ENCODE results near the gene ZNF521.

ZNF521 gene

DNA sequence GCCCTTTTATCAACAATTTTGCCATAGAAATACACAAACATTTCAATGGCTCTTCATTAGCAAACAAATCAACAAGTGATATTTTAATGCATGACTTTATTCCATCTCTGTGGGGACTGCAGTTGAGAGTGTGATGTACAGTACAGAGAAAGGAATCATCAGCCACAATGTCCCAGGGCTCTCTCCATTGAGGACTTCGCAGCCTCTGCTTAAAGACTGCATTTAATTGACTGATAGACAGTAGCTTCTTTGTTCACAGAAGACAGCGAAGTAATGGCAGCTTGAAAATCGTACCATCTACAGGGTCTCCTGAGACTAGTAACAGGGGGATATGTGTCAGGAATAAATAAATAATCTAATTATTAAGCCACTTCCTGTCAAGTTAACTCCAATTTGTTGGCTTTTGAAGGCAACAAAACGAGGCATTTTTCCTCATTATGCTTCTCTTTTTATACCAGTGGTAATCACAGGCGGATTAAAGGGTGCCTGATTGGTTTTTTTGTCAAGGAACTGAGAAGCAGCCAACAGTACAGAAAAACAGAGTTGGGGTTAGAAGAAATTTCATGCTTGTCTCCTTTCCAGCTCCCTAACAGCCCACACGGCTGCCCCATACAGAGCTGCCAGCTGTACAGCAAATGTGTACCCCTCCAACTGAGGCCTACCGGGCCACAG lies 164.3 kb downstream of the ZNF521 start:
- Histone ChIP-seq H3K9me3 (ENCODE audit: control insufficient read depth, insufficient read depth, low read length) (no peaks in the 10 kb centered on the region), H3K4me1 (ENCODE audit: control insufficient read depth, insufficient read depth, low read length) (no peaks in the 10 kb centered on the region), H3K36me3 (ENCODE audit: control insufficient read depth, insufficient read depth, low read length) (no peaks in the 10 kb centered on the region), H3K27ac (ENCODE audit: low read length) (no peak overlapping the region), H3K27me3 (ENCODE audit: control insufficient read depth, insufficient read depth, low read length) (no peaks in the 10 kb centered on the region), H3K4me3 (ENCODE audit: low read length) (no peak overlapping the region)
- no peak for DNase-seq (ENCODE audit: low read depth, low spot score)
- no CpG with 5 or more reads among the region's 7 CpGs for WGBS (ENCODE audit: insufficient coverage, insufficient read length)

DNA sequence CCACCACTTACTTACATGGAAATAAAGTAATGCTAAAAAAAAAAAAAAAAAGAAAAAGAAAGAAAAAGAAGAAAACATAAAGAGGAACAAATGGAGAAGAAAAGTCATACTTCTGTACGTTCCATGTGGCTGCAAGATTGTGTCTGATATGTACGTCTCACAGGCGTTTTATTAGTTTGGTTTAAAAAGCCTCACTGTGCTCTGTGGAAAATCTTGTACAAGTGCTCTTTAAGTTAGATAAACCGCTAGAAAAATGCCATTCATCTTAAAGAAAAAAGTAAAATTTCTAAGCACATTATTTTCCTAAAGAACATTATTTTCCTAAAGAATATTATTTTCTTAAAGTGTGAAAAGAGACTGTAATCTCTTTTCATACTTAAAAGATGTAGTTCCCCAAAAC lies 165.1 kb downstream of the ZNF521 start:
- Histone ChIP-seq H3K9me3 (ENCODE audit: control insufficient read depth, insufficient read depth, low read length) (no peaks in the 10 kb centered on the region), H3K27ac (ENCODE audit: low read length) (no peak overlapping the region), H3K36me3 (ENCODE audit: control insufficient read depth, insufficient read depth, low read length) (no peaks in the 10 kb centered on the region), H3K4me3 (ENCODE audit: low read length) (no peak overlapping the region), H3K4me1 (ENCODE audit: control insufficient read depth, insufficient read depth, low read length) (no peaks in the 10 kb centered on the region), H3K27me3 (ENCODE audit: control insufficient read depth, insufficient read depth, low read length) (no peaks in the 10 kb centered on the region)
- DNase-seq (ENCODE audit: low read depth, low spot score), result no peak
- no CpG with 5 or more reads among the region's 4 CpGs for WGBS (ENCODE audit: insufficient coverage, insufficient read length)

- Histone ChIP-seq H3K27ac (ENCODE audit: low read length) (no peak overlapping the region), H3K4me1 (ENCODE audit: control insufficient read depth, insufficient read depth, low read length) (no peaks in the 10 kb centered on the region), H3K36me3 (ENCODE audit: control insufficient read depth, insufficient read depth, low read length) (no peaks in the 10 kb centered on the region), H3K9me3 (ENCODE audit: control insufficient read depth, insufficient read depth, low read length) (no peaks in the 10 kb centered on the region), H3K4me3 (ENCODE audit: low read length) (no peak overlapping the region), H3K27me3 (ENCODE audit: control insufficient read depth, insufficient read depth, low read length) (no peaks in the 10 kb centered on the region)
- no CpG with 5 or more reads among the region's 2 CpGs for WGBS (ENCODE audit: insufficient coverage, insufficient read length)
- no peak for DNase-seq (ENCODE audit: low read depth, low spot score)
These were observed 170.0 kb downstream of the ZNF521 start for GRCh38 chr18:25181993-25182392.

DNA sequence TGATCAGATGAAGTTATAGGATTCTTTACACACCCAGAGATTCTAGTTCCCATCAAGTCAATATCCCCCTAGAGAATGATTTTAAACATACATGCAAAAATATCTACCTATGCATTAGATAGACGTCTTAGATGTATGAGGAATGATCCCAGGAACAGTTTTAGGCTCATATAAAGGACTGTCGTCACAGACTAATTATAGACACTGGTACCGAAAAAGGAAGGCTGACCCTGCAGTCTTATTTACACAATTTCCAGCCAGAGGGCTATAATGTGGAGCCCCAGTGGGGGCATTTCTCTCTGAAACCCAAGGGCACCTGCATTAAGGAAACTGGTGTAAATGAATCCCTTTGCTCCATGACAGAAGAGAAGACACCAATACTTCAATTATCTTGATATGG lies 170.4 kb downstream of the ZNF521 start:
- Histone ChIP-seq H3K36me3 (ENCODE audit: control insufficient read depth, insufficient read depth, low read length) (no peaks in the 10 kb centered on the region), H3K4me1 (ENCODE audit: control insufficient read depth, insufficient read depth, low read length) (no peaks in the 10 kb centered on the region), H3K27me3 (ENCODE audit: control insufficient read depth, insufficient read depth, low read length) (no peaks in the 10 kb centered on the region), H3K27ac (ENCODE audit: low read length) (no peak overlapping the region), H3K9me3 (ENCODE audit: control insufficient read depth, insufficient read depth, low read length) (no peaks in the 10 kb centered on the region), H3K4me3 (ENCODE audit: low read length) (no peak overlapping the region)
- WGBS (ENCODE audit: insufficient coverage, insufficient read length), result no CpG with 5 or more reads among the region's 3 CpGs
- DNase-seq (ENCODE audit: low read depth, low spot score), result no peak

- no peaks in the 10 kb centered on the region for H3K27me3 ChIP-seq (ENCODE audit: control insufficient read depth, insufficient read depth, low read length)
- no peak overlapping the region for H3K4me3 ChIP-seq (ENCODE audit: low read length)
- DNase-seq (ENCODE audit: low read depth, low spot score), result no peak
- H3K9me3 ChIP-seq (ENCODE audit: control insufficient read depth, insufficient read depth, low read length), result no peaks in the 10 kb centered on the region
- H3K36me3 ChIP-seq (ENCODE audit: control insufficient read depth, insufficient read depth, low read length), result no peaks in the 10 kb centered on the region
- H3K4me1 ChIP-seq (ENCODE audit: control insufficient read depth, insufficient read depth, low read length), result no peaks in the 10 kb centered on the region
- no CpG with 5 or more reads among the region's 6 CpGs for WGBS (ENCODE audit: insufficient coverage, insufficient read length)
- no peak overlapping the region for H3K27ac ChIP-seq (ENCODE audit: low read length)
These were observed 170.9 kb downstream of the ZNF521 start for GRCh38 chr18:25180973-25181548.

GRCh38 chr18:25177631-25178030 lies 174.3 kb downstream of the ZNF521 start:
- no peaks in the 10 kb centered on the region for H3K9me3 ChIP-seq (ENCODE audit: control insufficient read depth, insufficient read depth, low read length)
- no peak for DNase-seq (ENCODE audit: low read depth, low spot score)
- WGBS (ENCODE audit: insufficient coverage, insufficient read length), result no CpG with 5 or more reads among the region's 3 CpGs
- H3K27me3 ChIP-seq (ENCODE audit: control insufficient read depth, insufficient read depth, low read length), result no peaks in the 10 kb centered on the region
- H3K36me3 ChIP-seq (ENCODE audit: control insufficient read depth, insufficient read depth, low read length), result no peaks in the 10 kb centered on the region
- H3K27ac ChIP-seq (ENCODE audit: low read length), result no peak overlapping the region
- no peaks in the 10 kb centered on the region for H3K4me1 ChIP-seq (ENCODE audit: control insufficient read depth, insufficient read depth, low read length)
- H3K4me3 ChIP-seq (ENCODE audit: low read length), result no peak overlapping the region

DNA sequence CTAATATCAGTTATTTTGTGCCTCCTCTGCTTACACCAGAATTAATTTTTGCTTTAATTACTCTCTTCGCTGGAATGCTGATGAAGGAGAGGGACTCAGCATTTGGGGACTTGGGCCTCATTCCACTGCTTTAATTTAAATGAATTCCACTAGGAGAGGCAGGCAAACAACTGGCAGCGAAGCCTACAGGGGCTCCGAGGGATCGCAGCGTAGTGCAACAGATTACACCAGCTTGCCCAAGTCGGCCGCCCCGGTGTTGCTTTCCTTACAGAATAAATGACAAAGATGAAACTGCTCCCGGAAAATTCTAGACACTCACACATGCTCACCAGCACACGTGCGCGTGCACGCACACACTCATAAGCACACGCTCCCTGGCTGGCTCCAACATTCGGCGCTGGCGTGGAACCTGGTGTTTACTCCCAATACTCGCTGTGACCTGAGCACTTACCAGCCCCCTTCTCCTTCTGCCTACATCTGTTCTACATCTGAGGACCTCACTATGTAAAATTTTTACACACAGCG lies 175.4 kb downstream of the ZNF521 start:
- no peaks in the 10 kb centered on the region for H3K36me3 ChIP-seq (ENCODE audit: control insufficient read depth, insufficient read depth, low read length)
- H3K9me3 ChIP-seq (ENCODE audit: control insufficient read depth, insufficient read depth, low read length), result no peaks in the 10 kb centered on the region
- no peaks in the 10 kb centered on the region for H3K4me1 ChIP-seq (ENCODE audit: control insufficient read depth, insufficient read depth, low read length)
- DNase-seq (ENCODE audit: low read depth, low spot score), result no peak
- no peak overlapping the region for H3K4me3 ChIP-seq (ENCODE audit: low read length)
- H3K27ac ChIP-seq (ENCODE audit: low read length), result no peak overlapping the region
- H3K27me3 ChIP-seq (ENCODE audit: control insufficient read depth, insufficient read depth, low read length), result no peaks in the 10 kb centered on the region
- WGBS (ENCODE audit: insufficient coverage, insufficient read length), result no CpG with 5 or more reads among the region's 19 CpGs

DNA sequence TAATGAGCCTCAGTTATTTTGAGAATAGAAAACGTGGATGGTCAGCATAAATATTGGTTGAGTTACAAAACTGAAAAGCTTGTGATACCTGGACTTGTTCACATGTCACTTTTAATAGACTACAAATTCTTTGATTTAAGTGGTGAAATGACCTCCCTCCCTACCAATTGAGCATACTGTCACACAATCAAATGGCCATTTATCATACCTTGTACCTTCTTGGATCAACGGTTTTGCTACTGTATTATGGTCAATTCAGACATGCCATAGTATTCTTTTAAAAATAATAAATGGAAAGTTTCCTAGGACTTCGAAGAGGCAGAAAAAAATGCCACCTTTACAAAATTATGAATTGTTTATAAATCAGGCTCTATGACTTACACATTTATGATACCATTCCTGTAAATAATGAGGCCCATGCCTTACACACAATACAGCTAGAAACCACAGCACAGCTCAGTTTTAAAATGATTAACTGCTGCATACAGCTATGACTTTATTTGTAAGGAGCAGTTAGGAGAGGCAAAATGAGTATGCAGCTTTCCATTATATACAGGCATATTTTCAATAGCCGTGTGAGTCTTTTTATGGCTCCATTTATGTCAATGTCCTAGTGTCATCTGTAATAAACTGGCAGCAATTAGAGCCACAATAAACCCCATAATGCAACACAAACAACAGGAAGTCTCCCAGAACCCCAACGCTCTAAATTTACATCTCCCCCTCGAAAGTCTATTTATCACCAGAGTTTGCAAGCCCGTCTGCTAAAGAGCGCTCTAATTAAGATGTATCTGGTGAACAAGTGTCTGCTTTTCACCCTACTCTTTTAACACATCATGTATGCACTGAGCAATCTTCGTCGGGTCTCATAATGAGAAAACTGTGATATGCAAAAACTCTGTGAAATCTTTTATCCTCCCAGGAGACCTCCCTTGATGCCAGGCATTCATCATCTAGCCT lies 176.1 kb downstream of the ZNF521 start:
- Histone ChIP-seq H3K4me1 (ENCODE audit: control insufficient read depth, insufficient read depth, low read length) (no peaks in the 10 kb centered on the region), H3K27ac (ENCODE audit: low read length) (no peak overlapping the region), H3K4me3 (ENCODE audit: low read length) (no peak overlapping the region), H3K9me3 (ENCODE audit: control insufficient read depth, insufficient read depth, low read length) (no peaks in the 10 kb centered on the region), H3K36me3 (ENCODE audit: control insufficient read depth, insufficient read depth, low read length) (no peaks in the 10 kb centered on the region), H3K27me3 (ENCODE audit: control insufficient read depth, insufficient read depth, low read length) (no peaks in the 10 kb centered on the region)
- no peak for DNase-seq (ENCODE audit: low read depth, low spot score)
- WGBS (ENCODE audit: insufficient coverage, insufficient read length), result no CpG with 5 or more reads among the region's 10 CpGs

DNA sequence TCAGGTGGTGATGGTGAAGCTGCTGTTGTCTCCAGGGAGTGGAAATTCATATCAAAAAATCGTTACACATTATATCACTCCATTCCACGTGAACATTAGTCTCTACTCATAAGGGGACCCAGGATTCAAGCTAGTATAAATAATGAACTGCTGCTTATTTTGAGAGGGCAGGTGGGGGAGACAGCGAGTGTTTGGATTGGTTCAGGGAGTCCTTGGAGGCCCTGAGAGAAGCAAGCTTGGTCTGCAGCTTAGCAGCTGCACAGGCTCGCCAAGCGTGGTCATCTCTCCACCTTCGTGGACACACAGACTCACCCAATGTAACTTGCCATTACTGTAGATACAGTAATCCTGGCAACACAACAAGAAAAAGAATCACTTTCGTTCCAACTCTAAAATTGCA lies 177.6 kb downstream of the ZNF521 start:
- no peaks in the 10 kb centered on the region for H3K36me3 ChIP-seq (ENCODE audit: control insufficient read depth, insufficient read depth, low read length)
- H3K27me3 ChIP-seq (ENCODE audit: control insufficient read depth, insufficient read depth, low read length), result no peaks in the 10 kb centered on the region
- WGBS (ENCODE audit: insufficient coverage, insufficient read length), result no CpG with 5 or more reads among the region's 7 CpGs
- no peaks in the 10 kb centered on the region for H3K9me3 ChIP-seq (ENCODE audit: control insufficient read depth, insufficient read depth, low read length)
- no peak for DNase-seq (ENCODE audit: low read depth, low spot score)
- H3K4me3 ChIP-seq (ENCODE audit: low read length), result no peak overlapping the region
- no peaks in the 10 kb centered on the region for H3K4me1 ChIP-seq (ENCODE audit: control insufficient read depth, insufficient read depth, low read length)
- H3K27ac ChIP-seq (ENCODE audit: low read length), result no peak overlapping the region

DNA sequence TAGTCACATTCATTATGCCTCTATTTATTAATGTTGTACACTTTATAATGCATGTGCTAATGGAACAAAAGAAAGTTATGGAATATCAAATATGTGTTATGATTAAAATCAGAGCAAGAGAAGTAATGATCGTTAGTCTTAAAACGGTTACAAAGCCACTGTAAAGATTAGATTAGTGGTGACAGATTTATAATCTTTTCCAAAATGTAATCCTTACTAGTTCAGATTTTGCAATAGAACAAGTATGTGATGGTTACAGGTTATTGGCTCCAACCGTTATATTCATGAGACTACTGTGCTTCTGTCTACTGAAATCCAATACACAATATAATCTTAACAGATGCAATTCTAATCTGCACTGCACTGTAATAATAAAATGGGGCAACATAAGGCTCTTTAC lies 180.6 kb downstream of the ZNF521 start:
- H3K4me1 ChIP-seq (ENCODE audit: control insufficient read depth, insufficient read depth, low read length), result peaks cover 3% of the 10 kb centered on the region; the same call in 1 of the 2 replicates
- no peak overlapping the region for H3K4me3 ChIP-seq (ENCODE audit: low read length)
- DNase-seq (ENCODE audit: low read depth, low spot score), result no peak
- no CpG with 5 or more reads among the region's 3 CpGs for WGBS (ENCODE audit: insufficient coverage, insufficient read length)
- no peaks in the 10 kb centered on the region for H3K36me3 ChIP-seq (ENCODE audit: control insufficient read depth, insufficient read depth, low read length)
- no peak overlapping the region for H3K27ac ChIP-seq (ENCODE audit: low read length)
- H3K9me3 ChIP-seq (ENCODE audit: control insufficient read depth, insufficient read depth, low read length), result no peaks in the 10 kb centered on the region
- H3K27me3 ChIP-seq (ENCODE audit: control insufficient read depth, insufficient read depth, low read length), result no peaks in the 10 kb centered on the region

All from iPS DF 6.9 (cell line).